ENCODE measurements around the gene SYK.
A peak's percentile ranks its signal among the peaks of the same experiment; 100 is the strongest.
"Not testable (repeated sequence)": the region's sequence is repeated elsewhere in the genome, so short reads cannot be mapped to it uniquely, and the experiment has no call there.

The SYK gene

GRCh38 chr9:90801241-90801972 lies at the start of gene SYK:
SYK (plus strand) TSS chr9:90801819; CDS start chr9:90843899, 42,080 bp downstream.
- no peaks in the 10 kb centered on the region for H3K36me3 ChIP-seq (replicated peaks)
- in situ Hi-C loops (cut with HindIII; ENCODE audit: low pct_ligation_motif_present, low sequenced_read_pairs): no loop called here
- DNase-seq: no peak
- H3K4me3 ChIP-seq (ENCODE audit: low read depth, low read length): no peak within 1 kb of the TSS
- H3K27me3 ChIP-seq (replicated peaks): peaks cover 22% of the 10 kb centered on the region
- H3K27ac ChIP-seq: no peak within 1 kb of the TSS
- no peak for TF ChIP-seq CTCF (IDR thresholded peaks at IDR 0.05; ENCODE audit: low read depth, low read length, missing control alignments)

- H3K4me3 ChIP-seq (ENCODE audit: low read depth, low read length); H3K27ac ChIP-seq; H3K36me3 ChIP-seq (replicated peaks); H3K27me3 ChIP-seq (replicated peaks); in situ Hi-C loops (cut with HindIII; ENCODE audit: low pct_ligation_motif_present, low sequenced_read_pairs): not testable (repeated sequence)
- peak; percentile 51 for DNase-seq
- peak; percentile 25 for TF ChIP-seq CTCF (IDR thresholded peaks at IDR 0.05; ENCODE audit: low read depth, low read length, missing control alignments)
These were observed 45.9 kb upstream of the SYK start for GRCh38 chr9:90755514-90756371.

GRCh38 chr9:90760577-90760976 lies 41.0 kb upstream of the SYK start:
- H3K4me3 ChIP-seq (ENCODE audit: low read depth, low read length); DNase-seq; H3K27ac ChIP-seq; H3K36me3 ChIP-seq (replicated peaks); in situ Hi-C loops (cut with HindIII; ENCODE audit: low pct_ligation_motif_present, low sequenced_read_pairs); H3K27me3 ChIP-seq (replicated peaks): not testable (repeated sequence)

GRCh38 chr9:90766731-90767130 lies 34.9 kb upstream of the SYK start:
- in situ Hi-C loops (cut with HindIII; ENCODE audit: low pct_ligation_motif_present, low sequenced_read_pairs): no loop called here
- Histone ChIP-seq H3K36me3 (replicated peaks) (no peaks in the 10 kb centered on the region), H3K27me3 (replicated peaks) (no peaks in the 10 kb centered on the region), H3K4me3 (ENCODE audit: low read depth, low read length) (no peak overlapping the region), H3K27ac (no peak overlapping the region)
- TF ChIP-seq CTCF (IDR thresholded peaks at IDR 0.05; ENCODE audit: low read depth, low read length, missing control alignments): no peak
- DNase-seq: no peak

- no peak for TF ChIP-seq CTCF (IDR thresholded peaks at IDR 0.05; ENCODE audit: low read depth, low read length, missing control alignments)
- DNase-seq: no peak
- H3K27me3 ChIP-seq (replicated peaks): no peaks in the 10 kb centered on the region
- H3K4me3 ChIP-seq (ENCODE audit: low read depth, low read length): no peak overlapping the region
- no peak overlapping the region for H3K27ac ChIP-seq
- in situ Hi-C loops (cut with HindIII; ENCODE audit: low pct_ligation_motif_present, low sequenced_read_pairs): no loop called here
- no peaks in the 10 kb centered on the region for H3K36me3 ChIP-seq (replicated peaks)
These were observed 34.0 kb upstream of the SYK start for GRCh38 chr9:90767523-90768100.

- Histone ChIP-seq H3K27ac (no peak overlapping the region), H3K36me3 (replicated peaks) (no peaks in the 10 kb centered on the region), H3K27me3 (replicated peaks) (no peaks in the 10 kb centered on the region), H3K4me3 (ENCODE audit: low read depth, low read length) (no peak overlapping the region)
- no peak for DNase-seq
- TF ChIP-seq CTCF (IDR thresholded peaks at IDR 0.05; ENCODE audit: low read depth, low read length, missing control alignments): no peak
- in situ Hi-C loops (cut with HindIII; ENCODE audit: low pct_ligation_motif_present, low sequenced_read_pairs): no loop called here
These were observed 31.4 kb upstream of the SYK start for GRCh38 chr9:90770182-90770738.

Measured in brain microvascular endothelial cell (primary cell).